ENCODE data around the gene VCAM1. TPM values are rescaled to one million over a fixed set of nuclear protein-coding genes. Genes with fewer than 3 reads are reported as not detected.

The VCAM1 gene
- total and polyA plus RNA-seq, 11 donors: 1.3 to 40.7 (median 3.9) TPM

GRCh38 chr1:100750005-100750885 lies 30.7 kb downstream of the VCAM1 start:
- DNase-seq: peak in 1 of 5 donors; percentile 30

GRCh38 chr1:100752791-100753190 lies 33.2 kb downstream of the VCAM1 start:
- intact Hi-C loops (cut with DNase I): no loop called here
- TF ChIP-seq CTCF (IDR thresholded peaks at IDR 0.05) (no peak), POLR2A (IDR thresholded peaks at IDR 0.05) (no peak)
- Histone ChIP-seq H3K36me3 (no peaks in the 10 kb centered on the region), H3K27ac (no peak overlapping the region), H3K27me3 (no peaks in the 10 kb centered on the region), H3K9me3 (no peaks in the 10 kb centered on the region), H3K4me3 (no peak overlapping the region), H3K4me1 (no peaks in the 10 kb centered on the region)
- WGBS, 4 donors: 76 to 80% (median 78%) methylated on average over 5 of the region's 5 CpGs
- DNase-seq (no peak), ATAC-seq (no peak)

More at GRCh38 chr1:100750005-100750885, 30.7 kb downstream of the VCAM1 start:
- Histone ChIP-seq H3K9me3 (no peaks in the 10 kb centered on the region), H3K4me3 (no peak overlapping the region), H3K36me3 (no peaks in the 10 kb centered on the region), H3K4me1 (no peaks in the 10 kb centered on the region), H3K27me3 (no peaks in the 10 kb centered on the region), H3K27ac (no peak overlapping the region)
- intact Hi-C loops (cut with DNase I): no loop called here
- no peak for ATAC-seq
- TF ChIP-seq CTCF (IDR thresholded peaks at IDR 0.05) (no peak), POLR2A (IDR thresholded peaks at IDR 0.05) (no peak)
- 82 to 94% (median 87%) methylated on average over 9 of the region's 9 CpGs for WGBS, 4 donors

- 49 to 66% (median 52%) methylated on average over 4 of the region's 4 CpGs for WGBS, 4 donors
- DNase-seq (peak in 3 of 5 donors; percentile 37 to 59 (median 38)), ATAC-seq (peak; percentile 81 to 95 (median 93))
These were observed 38.4 kb downstream of the VCAM1 start for GRCh38 chr1:100757946-100758345.

More at GRCh38 chr1:100757946-100758345, 38.4 kb downstream of the VCAM1 start:
- H3K4me3 ChIP-seq: no peak overlapping the region
- intact Hi-C loops (cut with DNase I): no loop called here
- H3K27me3 ChIP-seq: no peaks in the 10 kb centered on the region
- H3K9me3 ChIP-seq: no peaks in the 10 kb centered on the region
- no peaks in the 10 kb centered on the region for H3K36me3 ChIP-seq
- H3K27ac ChIP-seq: no peak overlapping the region
- H3K4me1 ChIP-seq: no peaks in the 10 kb centered on the region
- TF ChIP-seq CTCF (IDR thresholded peaks at IDR 0.05) (no peak), POLR2A (IDR thresholded peaks at IDR 0.05) (no peak)

All from heart left ventricle (tissue), 16 donors.